HG02981 (cell line): ENCODE results near the gene DENND5A.
A peak's percentile ranks its signal among the peaks of the same experiment; 100 is the strongest.

Experiments used
- ATAC-seq: cut with Tn5 transposase; IDR thresholded peaks from one replicate; pipeline ENCODE4 v1.9.1; 2021; ENCODE audit warnings: mild to moderate bottlenecking, moderate library complexity; ENCODE audit not compliant: unreplicated experiment

The DENND5A gene

DNA sequence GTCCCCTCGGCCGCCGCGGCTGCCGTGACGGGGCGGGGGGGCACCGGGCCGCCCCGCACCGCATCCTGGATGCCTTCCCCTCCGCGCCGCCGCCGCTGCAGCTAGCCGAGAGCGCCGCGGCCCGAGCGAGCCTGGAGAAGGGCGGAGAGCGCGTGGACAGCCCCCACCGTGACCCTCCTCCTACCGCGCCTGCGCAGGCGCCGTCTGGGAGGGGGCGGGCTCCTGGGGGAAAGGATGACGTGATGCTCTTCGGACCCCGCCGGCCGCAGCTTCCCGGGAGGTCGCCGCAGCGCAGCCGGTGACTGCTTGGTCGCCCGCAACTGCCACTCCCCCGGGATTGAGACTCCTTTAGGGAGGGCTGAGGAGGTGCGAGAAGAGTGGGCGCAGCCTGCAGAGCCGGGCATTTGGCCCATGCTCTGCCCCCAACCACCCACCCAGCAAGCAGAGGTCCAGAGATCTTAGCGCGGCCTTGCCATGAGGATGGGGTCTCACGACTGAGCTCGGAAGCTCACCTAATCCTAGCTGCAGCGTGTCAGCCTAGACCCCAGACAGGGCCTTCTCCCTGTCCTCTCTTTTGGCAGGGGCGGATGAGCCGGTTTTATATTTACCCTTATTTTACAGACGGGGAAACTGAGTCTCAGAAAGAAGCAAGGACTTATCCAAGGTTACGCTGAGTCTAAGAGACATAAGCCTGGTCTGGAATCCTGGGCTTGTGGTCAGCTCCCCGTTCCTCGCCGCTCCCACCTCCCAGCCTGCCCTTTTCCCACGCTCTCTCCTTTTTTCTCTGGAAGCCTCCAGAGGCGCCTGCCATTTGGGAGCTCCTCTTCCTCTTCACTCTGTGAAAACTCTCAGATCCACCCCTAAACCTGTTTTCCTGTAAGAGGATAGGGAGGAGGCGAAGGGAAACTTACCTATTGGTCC, at the start of gene DENND5A:
Gene DENND5A (minus strand): TSS at position 140 of the 921 bp plus-strand sequence. CDS start 281 bp downstream, outside the sequence.
- peak; percentile 36 for ATAC-seq

DNA sequence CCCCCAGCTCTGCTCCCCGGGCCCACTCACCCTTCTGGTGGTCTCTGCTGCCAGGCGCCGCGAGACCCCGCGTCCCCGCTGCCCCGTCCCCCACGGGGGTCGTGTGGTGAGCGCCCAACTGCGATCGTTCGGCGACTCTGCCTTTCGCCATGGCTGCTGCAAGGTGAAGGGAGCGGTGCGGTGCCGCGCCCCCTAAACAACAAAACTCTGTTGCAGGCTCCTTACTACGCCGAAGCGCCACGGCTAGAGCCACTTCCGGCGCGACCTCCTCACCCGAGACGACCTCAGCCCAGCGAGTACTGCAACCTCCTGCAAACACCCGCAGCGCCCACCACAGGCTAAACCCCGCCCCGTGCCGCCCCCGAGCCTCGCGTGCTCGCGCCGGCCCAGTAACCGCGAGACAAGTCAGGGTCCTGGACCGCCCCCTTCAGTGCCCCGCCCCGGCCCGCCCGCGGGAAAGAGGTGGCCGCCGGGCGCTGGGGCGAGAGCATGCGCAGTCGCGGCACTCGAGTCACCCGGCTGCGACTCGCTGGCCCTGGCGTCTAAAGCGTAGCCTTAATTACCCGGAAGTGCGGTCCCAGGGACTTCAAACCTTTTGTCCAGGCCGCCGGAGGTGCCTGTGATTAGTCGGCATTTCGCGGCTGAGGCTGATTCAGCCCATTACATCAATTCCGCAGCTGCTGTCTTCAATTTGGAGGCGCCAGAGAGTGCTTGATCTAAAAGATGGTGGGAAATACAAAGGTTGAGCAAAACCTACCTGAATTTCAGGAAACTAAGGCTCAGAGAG, 49.3 kb upstream of the DENND5A start, which contains the start of gene TMEM41B:
Gene TMEM41B (minus strand): TSS at position 303 of the 787 bp plus-strand sequence. CDS start 152 bp downstream, at position 151.
- ATAC-seq, result peak; percentile 96

DNA sequence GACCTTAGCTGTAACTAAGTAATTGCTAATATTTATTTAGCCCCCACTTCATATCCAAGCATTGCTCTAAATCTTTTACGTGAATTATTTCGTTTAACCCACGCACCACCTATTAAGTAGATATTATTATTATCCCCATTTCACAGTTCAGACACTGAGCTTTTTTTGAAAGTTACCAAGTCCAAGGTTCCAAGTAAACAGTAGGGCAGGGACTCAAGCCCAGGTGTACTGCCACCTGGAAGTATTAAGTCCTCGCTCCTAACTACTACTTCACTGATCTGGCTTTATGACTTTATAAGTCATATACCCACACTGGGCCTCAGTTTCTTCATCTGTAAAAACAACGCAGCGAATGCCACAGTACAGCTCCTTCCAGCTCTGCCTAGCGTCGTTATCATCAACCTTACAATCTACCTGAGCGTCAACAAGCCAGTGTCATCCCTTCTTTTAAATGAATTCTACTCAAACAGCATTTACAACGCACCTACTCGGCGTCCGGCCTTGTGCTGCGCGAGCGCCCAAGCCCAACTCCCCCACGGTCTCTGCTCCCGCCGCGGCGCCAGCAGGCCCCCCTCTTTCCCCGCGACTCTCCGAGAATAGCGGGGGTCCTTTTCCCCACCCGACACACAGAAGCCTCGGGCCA, 48.6 kb upstream of the DENND5A start:
- peak; percentile 7 for ATAC-seq

DNA sequence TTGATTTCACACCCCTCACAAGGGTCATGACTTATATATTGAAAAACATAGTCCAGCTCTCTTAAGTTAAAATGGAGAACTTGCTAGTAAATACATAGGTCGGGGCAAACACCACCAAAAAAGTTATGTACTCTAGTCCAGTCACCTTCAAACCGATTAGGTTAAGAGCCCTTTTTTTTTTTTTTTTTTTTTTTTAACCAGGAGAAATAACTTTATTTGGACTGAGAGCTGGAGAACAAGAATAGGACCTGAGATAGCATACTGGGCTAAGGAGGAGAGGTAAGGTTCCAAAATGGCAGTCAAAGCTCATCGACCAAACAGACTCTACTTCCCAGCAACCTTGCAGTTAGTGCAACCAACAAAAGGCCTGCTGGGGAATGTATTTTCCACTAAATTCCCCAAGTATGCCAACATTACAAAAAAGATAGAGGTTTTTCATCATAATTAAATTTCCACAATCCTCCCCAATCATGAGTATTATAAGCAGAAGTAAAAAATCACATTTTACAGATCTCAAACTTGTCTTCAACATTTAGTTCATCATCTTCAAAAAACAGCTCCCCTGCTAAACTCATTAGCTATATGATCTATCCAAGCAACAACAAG, 45.4 kb upstream of the DENND5A start:
- ATAC-seq, result no peak

DNA sequence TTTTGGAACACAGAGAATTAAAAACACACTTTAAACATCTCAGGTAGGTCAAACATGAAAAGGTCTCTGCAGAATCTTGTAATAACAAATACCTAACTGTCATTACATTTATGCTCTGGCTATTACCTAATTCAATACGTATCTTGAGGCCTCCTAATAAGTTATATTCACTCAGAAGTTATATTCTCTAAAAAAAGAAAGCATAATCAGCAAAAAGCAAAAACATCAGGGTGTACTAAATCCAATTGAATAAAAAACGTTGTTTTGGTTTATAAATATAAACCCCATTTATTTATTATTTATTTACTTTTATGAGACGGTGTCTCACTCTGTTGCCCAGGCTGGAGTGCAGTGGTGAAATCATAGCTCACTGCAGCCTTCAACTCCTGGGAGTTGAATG, 39.0 kb upstream of the DENND5A start:
- ATAC-seq, result no peak

DNA sequence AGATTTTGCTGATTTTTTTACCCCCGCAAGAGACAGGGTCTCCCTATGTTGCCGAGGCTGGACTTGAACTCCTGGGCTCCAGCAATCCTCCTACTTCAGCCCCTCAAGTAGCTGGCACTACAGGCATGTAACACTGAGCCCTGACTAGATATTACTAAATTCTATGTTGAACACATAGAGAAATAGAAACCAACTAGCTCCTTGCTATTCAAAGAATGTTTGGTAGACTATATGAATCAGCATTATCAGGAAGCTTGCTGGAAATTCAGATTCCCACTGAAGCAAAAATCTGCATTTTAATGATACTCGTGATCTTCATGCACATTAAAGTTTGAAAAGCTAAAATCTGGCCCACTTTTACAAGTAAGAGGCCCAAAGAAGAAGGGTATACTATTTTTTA, 37.3 kb upstream of the DENND5A start:
- ATAC-seq, result no peak

DNA sequence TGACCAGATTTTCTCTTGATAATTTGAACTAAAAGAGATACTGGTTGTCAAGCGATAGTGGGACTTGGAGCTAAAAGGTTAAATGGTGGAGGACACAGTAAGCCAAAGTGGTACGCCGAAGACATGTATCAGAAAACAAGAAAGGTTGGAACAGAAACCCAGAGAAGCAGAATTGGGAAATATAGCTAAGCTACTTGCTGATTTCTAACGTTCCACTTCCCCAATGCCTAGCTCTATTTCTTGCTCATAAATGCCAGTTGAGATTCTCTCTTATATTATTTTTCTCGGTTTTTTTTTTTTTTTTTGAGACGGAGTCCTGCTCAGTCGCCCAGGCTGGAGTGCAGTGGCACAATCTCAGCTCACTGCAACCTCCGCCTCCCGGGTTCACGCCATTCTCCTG, 36.6 kb upstream of the DENND5A start:
- ATAC-seq, result no peak

DNA sequence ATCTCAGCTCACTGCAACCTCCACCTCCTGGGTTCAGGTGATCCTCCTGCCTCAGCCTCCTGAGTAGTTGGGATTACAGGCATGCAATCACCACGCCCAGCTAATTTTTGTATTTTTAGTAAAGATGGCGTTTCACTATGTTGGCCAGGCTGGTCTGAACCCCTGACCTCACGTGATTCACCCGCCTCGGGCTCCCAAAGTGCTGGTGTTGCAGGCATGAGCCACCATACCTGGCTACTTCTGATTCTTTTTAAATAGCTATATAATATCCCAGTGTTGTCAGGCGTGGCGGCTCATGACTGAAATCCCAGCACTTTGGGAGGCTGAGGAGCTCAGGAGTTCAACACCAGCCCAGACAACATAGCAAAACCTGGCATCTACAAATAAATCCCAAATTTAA, 28.5 kb upstream of the DENND5A start:
- ATAC-seq, result no peak

DNA sequence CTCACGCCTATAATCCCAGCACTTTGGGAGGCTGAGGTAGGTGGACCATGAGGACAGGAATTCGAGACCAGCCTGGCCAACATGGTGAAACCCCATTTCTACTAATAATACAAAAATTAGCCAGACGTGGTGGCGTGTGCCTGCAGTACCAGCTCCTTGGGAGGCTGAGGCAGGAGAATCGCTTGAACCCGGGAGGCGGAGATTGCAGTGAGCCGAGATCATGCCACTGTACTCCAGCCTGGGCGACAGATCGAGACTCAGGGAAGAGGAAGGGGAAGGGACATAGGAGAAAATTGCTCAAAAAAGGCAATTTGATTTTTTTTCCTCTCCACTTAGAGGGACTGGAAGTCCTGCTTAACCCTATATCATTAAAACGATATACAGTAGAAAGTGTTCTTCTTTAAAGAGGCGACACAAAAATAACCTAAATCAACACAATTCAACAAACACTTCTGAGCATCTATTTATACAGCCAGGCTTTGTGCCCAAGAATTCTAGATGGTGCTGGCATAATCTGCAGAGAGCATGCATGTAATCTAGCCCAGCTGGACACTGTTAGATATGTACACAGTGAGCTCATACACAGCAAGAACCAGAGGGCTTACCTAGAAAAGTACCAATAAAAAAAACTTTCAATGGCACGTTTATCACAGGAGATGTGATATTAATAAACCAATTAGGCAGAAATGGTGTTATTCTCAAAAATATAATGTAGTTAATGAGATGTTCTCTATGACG, 20.9 kb upstream of the DENND5A start:
- no peak for ATAC-seq

DNA sequence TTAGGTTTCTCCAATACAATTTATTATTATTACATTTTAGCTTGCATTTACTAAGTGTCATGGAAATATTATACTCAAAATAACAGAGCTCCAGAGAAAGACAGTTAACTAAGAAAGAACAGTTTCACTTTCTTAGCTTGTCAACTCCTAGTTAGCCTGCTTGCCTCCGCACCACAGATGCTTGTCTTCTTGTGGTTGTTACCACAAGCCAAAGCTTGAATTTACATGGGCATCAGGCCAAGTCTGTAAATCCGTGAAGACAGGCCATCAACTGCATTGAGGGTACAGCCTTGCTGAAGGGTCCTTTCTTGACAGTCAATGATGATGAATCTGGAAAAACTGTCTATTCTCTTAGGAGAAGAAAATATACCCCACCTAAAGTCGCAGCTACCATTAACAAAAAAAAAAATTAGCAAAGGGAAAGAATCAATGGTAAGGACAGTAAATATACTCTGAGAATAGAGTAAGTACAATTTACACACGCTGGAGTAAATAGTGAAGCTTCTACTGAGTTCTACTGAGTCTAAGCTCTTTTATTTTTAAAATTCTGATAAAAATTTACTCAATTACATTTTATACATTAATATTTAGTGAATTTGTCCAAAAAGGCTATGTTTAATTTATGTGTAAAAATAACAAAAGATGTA, 15.6 kb upstream of the DENND5A start:
- peak; percentile 84 for ATAC-seq

DNA sequence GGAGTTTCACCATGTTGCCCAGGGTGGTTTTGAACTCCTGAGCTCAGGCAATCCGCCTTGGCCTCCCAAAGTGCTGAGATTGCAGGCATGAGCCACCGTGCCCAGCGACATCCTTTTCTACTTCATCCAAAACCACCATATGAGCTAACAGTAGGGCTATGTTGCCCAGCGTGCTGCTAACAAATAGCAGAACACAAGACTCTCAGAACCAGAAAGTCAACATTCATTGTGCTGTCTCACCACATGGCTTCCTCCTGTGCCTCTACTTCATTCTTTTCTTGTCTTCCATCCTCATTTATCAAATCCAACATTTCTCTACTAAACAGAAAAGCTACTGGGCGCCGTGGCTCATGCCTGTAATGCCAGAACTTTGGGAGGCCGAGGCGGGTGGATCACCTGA, 12.0 kb upstream of the DENND5A start:
- no peak for ATAC-seq

DNA sequence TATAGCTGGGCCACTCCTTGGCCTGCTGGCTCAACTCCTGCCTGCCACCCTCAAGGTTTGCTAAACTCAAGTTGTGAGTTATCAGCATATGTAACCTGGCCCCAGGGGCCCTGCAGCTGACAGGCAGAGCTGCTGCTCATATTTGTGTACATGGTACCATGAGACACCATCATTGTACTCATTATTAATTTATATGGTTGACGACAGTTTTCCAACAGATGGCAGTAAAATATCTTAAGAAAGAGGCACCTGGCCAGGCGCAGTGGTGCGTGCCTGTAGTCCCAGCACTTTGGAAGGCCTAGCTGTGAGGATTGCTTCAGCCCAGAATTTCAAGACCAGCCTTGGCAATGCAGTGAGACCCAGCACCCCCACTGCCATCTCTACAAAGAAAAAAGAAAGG, 11.4 kb upstream of the DENND5A start:
- no peak for ATAC-seq

DNA sequence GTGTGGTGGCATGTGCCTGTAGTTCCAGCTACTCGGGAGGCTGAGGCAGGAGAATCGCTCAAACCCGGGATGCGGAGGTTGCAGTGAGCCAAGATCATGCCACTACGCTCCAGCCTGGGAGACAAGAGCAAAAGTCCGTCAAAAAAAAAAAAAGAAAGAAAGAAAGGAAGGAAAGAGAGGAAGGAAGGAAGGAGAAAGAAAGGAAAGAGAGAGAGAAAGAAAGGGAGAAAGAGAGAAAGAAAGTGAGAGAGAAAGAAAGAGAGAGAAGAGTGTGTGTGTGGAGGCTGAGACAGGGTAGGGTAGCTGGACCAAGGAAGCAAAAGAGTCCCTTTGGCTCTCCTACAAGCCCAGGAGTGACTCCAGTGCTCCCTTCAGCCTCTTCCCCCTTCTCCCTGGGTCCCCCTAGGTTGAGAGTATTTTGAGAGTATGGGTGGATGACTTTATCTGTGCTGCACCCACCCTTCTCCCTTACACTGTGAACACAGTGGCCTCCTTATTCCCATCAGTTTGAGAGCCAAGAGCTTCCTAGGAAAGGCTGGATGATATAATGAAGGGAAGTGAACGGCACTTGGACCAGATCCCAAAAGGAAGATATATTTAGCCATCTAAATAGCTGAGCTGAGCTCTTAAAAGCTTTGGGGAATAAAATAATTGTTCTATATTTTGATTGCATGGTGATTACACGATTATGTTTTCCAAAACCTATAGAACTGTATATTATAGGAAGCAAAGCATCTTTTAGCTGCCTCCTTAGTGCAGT, 9.5 kb upstream of the DENND5A start:
- ATAC-seq, result no peak

DNA sequence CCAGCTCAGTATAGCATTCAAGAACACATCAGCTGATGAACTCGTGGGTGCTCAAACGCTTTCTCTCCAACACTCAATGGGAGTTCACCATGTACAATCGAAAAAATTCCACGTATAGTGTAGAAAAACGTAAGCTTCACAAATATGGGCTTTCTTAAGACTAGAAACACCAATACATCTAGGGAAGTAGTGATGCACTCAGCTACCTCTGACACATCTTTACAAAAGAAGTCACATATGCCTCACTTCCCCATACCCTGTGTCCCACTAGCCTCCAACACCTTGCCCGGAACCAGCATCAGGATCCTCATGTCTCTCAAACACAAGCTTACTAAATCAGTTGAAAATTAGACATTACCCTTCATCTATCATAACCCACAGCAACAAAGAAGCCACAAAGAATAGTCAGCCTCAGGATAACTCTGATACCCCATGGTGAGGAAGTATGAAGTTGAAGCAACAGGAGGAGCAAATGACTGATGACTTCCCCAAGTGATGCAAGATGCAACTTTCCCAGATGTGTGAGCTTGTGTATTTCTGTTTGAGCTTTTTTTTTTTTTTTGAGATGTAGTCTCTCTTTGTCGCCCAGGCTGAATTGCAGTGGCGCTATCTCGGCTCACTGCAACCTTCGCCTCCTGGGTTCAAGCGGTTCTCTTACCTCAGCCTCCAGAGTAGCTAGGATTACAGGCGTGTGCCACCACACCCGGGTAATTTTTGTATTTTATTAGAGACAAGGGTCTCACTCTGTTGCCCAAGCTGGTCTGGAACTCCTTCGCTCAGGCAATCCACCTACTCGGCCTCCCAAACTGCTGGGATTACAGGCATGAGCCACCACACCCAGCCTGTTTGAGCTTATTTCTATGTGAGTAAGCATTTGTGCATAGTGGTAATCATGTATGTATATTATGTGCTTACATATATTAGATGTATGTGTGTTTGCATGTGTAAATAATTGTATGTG, 8.5 kb upstream of the DENND5A start:
- no peak for ATAC-seq

DNA sequence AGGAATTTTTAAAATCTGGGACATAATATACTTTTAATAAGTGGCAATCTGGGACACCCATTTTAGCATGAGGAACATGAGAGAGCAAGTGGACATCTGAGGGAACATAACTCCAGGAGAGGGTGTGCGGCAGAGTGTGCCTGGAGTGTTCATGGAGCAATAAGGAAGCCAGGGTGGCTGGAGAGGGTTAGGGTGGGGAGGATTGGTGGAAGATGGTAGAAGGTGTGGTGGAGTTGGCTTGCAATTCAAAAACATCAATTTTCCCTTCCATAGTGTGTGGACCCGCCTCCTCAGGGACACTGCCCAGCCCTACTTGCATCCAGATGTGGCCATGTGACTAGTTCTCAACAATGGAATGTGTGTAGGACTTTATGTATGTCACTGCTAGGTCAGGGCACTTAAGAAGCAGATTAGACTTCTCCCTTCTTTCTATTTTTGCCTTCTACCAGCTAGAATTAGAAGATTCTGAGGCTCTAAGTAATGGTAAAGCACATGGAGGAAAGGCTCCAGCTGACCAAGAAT, 4.4 kb upstream of the DENND5A start:
- ATAC-seq, result no peak

DNA sequence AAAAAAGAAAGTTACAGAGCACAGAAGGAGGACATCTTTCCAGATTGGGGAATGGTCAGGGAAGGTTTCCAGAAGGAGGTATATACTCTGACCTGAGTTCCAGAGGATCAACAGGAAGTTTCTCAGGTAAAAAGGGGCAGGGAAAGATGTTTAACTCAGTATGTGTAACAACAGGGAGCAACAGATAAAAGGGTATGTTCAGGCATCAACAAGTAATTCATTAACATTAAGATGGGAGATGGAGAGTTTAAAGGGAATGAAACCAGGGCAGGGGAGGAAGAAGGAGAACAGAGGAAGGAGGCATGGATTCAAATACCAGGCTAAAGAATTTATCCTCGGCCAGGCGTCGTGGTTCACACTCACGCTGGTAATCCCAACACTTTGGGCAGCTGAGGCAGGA, 2.5 kb upstream of the DENND5A start:
- ATAC-seq, result no peak

DNA sequence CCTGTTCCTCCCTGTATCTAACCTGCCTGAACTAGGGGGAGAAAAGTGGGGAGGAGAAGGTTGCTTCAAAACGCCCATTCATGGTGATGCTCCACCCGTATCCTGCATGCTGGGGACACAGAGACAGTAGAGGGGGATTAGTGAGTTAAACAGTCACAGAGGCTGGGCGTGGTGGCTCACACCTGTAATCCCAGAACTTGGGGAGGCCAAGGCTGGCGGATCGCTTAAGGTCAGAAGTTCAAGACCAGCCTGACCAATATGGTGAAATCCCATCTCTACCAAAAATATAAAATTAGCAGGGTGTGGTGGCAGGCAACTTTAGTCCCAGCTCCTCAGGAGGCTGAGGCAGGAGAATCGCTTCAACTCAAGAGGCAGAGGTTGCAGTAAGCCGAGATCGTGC, 1.8 kb upstream of the DENND5A start:
- ATAC-seq, result no peak
